Stimulated activated CD8-positive, alpha-beta memory T cell treated with anti-CD3 and anti-CD28 coated beads, Interleukin-15, amount 100 ng/mL, for 4 hours (primary cell): ENCODE measurements around the gene DYNC1LI2.
"Not testable (repeated sequence)": the region's sequence is repeated elsewhere in the genome, so short reads cannot be mapped to it uniquely, and the experiment has no call there.

ENCODE experiments used
- DNase-seq, 2 donors: peaks; one replicate each; pipeline ENCODE4 v3.0.0-alpha.2; 2020; ENCODE audit warnings: low read depth in 2 of 2

DYNC1LI2 gene

DNA sequence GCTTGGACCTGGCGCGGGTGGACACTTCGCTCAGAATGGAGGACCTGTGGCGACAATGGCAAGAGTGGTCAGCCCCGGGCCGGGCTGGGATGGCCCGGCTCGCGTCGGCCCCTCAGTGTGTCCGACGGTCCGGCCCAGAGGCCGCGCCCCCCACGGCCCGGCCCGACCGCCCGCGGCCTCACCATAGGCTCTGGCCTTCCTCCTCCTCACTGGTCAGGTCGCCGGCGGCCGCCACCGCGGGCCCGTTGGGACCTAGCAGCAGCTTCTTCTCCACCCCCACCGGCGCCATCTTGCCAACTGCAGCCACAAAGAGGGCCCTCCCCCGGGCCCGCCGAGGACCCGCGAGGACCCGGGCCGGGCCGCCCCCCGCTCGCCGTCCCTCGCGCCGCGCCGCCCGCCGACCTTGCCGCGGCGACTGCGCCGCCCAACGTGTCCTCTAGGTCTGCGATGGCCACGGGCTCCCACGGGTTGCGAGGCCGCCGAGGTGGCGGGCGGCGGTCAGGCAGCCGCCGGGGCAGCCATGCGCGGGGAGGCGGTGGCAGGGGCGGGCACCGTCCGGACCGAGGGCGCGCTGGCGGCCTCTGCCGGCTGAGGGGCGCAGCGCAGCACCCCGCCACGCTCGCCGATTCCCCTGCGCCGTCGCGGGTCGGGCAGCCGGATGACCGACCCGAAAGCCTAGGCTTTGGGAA, at the start of gene DYNC1LI2:
Gene DYNC1LI2 (minus strand): TSS at position 307 of the 689 bp plus-strand sequence. CDS start 18 bp downstream, at position 289.
- peak; percentile 57 to 65 for DNase-seq

DNA sequence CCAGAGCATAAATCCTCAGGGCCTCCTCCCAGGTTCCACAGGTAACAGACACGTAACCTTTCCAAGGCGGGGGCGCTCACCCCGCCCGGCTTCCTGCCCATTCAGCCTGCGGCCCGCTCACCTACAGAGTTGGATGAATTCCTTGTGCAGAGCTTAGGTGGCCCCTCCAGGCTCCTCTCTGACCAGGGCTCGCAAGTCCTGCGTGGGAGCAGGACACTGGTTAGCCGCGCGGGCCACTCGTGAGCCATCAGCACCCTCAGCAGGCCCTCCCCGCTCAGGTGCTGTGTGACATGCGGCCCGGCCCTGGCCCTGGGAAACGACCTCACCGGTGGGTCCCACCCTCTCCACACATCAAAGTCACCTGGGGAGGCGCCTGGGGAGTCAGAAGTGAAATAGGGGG, 49.4 kb upstream of the DYNC1LI2 start:
- DNase-seq = no peak

DNA sequence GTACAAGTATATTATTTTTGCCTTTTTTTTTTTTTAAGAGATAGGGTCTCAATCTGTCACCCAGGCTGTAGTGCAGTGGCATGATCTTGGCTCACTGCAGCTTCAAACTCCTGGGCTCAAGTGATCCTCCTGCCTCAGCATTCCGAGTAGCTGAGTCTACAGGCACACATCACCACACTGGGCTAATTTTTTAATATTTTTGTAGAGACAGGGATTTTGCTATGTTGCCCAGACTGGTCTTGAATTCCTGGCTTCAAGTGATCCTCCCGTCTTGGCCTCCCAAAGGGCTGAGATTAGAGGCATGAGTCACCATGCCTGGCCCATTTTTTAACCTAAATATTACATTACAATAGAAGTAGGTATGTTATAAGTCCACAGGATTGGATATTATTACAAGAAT, 46.8 kb upstream of the DYNC1LI2 start:
- DNase-seq = no peak

DNA sequence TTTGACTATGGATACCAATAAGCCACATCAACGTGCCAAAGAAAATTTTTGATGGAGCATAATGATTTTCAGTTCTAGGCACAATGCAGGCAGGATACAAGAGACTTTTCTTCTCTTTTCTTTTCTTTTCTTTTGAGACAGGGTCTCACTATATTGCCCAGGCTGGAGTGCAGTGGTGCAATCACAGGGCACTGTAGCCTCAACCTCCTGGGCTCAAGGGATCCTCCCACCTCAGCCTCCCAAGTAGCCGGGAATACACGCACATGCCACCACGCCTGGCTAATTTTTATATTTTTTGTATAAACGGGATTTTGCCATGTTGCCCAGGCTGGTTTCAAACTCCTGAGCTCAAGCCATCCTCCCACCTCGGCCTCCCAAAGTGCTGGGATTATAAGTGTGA, 42.6 kb upstream of the DYNC1LI2 start:
- not testable (repeated sequence) for DNase-seq

DNA sequence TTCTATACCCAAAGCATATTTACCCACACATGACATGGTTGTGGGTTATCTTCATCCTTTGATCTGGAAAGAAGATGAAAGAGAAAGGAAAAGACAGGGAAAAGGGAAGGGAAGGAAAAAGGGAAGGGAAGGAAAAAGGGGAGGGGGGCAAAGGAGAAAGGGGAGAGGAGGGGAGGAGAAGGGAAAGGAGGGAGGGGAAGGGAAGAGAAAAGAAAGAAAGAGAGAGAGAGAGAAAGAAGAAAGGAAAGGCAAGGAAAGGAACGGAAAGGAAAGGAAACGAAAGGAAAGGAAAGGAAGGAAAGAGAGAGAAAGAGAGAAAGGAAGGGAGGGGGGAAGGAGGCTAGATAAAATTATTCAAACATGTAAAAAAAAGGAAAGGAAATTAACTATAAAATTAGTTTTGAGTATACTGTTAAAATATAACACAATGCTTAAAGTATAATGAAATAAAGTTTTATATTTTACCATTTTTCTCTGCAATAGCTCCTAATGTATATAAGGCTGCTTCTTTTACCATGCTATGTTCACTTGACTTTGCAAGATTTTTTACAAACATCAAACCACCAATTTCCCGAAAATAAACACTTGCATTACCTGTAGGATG, 38.8 kb upstream of the DYNC1LI2 start:
- DNase-seq = no peak

DNA sequence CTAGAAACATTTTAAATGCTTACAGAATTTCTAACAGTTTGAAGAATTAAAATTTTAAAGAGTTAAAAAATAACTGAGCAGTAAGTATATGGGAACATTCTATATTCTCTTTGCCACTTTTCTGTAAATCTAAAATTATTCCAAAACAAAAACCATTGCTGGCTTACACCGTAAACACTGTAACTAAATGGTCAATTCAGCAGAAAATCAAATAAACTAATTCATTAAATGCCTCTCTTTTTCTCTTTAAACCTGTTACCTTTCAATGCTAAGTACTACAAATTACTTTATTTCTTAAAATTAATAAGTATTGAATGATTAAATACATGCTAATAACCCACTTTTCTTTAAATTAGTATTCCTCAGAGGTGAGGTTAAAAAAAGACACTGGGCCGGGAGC, 36.0 kb upstream of the DYNC1LI2 start:
- DNase-seq = no peak

DNA sequence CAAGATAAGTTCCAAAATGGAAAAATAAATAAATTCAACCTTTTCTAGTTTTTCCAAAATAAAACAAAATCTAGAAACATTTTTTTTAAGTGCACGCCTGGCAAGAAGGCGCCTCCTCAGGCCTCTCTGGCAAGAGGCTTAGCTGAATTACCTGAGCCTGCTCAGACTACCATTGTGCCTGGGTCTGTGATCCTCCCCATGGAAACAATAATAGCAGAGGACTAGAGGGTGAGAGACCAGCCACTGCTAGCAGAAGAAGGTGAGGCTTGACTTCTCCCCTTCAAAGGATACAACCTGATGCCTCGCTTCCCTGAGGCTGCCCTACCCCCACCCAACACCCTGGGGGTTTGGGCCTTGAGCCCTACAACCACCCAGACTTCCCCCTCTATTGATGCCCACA, 35.1 kb upstream of the DYNC1LI2 start:
- DNase-seq = no peak

DNA sequence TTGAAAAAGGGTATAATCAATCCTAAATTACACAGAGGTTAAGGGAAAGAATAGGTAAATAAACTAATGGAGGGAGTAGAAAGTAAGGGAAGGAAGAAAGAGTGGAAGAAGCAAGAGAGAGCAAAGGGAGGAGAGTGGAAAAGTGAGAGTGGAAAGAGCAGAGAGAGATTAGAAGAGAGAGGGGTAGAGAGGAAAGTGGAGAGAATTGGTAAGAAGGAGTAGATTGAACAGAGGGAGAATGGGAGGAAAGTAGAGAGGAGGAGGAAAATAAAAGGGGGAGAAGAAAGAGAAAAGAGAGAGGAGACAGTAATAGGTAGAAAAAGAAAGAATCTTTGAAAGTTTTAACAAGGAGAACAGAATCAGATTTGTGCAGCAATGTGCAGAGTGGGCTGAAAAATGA, 25.0 kb upstream of the DYNC1LI2 start:
- DNase-seq = no peak

DNA sequence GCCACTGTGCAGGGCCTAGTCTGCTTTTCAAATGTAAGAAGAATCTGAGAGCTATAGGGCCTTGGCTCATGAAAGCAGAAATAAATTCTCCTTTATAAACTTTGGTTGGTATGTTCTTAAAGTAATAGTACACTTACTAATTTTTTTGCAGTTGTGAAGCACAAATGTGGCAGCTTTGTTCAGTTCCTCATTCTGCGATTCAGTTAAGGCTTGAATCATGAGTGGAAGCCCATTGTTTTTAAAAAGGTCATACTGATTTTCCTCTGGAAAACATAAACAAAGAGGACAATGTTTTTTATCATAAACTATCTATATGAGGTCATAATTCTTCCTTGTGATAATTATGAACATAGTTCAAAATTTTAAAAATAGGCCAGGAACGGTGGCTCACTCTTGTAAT, 23.6 kb upstream of the DYNC1LI2 start:
- no peak for DNase-seq

DNA sequence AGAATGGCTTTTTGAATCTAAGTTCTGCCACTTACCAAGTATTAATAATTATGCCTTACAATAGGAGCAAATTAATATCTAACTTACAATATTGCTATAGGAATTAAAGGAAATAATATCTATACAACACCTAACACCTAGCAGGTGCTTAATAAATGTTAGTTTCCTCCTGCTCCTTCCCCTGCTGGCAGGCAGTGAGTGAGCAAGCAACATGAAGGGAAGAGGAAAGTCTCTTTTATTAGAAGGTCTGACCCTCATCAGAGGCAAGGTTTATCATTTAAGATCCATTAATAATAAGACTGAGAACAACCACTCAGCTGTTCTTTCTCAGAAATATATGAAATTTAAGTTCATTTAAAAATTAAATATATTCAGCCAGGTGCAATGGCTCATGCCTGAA, 6.7 kb upstream of the DYNC1LI2 start:
- no peak for DNase-seq

DNA sequence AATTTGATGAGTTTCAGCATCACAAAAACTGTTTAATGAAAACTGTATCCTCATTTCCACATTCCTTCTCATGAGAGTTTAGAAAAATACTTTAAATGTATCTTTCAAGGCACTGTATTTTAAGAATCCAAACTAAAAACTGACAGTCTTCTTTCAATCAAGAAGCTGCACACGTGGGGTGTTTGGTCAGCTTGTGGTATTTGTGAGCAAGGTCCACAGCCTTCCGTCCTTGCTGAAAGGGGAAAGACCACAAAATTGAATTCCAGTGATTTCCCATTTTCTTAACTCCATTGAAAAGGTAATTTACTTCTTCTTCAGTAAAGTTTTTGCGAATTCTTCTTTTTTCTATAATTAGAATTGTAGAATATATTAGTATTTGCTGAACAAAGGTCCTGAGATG, 3.4 kb upstream of the DYNC1LI2 start:
- DNase-seq = no peak

DNA sequence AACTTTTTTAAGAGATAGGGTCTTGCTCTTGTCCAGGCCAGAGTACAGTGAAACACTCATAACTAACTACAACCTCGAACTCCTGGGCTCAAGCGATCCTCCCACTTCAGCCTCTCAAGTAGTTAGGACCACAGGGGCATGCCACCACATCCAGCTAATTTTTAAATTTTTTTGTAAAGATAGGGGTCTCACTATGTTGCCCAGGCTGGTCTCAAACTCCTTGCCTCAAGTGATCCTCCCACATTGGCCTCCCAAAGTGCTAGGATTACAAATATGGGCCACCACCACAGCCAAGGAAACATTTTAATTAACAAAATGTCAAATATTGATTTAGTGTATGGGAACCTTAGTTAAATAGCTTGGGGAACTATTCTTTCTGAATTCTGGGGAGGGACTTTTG, 2.8 kb upstream of the DYNC1LI2 start:
- DNase-seq = no peak

DNA sequence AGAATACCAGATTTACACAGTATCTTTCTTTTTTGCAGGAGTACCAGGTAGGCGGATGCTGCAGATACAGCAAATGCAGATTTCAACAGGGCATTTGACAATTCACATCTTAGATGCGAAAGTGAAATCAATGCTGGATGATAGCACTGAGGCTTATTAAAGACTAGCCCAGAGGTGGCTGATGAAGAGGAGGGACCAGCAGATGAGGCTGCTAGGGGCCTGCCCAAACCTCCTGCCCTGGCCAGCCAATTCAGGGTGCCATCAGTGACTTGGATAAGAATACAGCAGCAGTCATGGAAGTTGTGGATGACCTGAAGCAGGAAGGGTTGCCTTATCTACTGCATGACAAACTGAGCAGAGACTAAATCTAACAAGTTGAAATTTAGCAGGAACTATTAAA, 1.5 kb upstream of the DYNC1LI2 start:
- DNase-seq = no peak

DNA sequence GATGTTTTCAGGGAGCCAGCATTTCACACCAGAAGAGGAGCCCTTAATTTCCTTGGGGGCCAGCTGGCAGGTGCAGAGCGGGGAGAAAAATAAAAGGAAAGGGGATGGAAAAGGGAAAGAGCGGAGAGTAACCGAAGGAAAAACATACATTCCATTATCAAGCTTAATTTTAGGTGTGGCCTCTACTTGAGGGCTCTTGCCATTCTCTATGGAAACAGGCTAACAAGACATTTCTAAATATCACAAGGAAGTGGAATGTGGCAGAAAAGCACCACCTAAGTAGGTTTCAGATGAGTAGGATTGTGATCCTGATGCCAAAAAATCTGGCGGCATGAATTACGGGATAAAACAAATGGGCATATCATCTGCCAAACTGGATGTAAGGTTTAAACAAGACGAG, 970 bp upstream of the DYNC1LI2 start:
- DNase-seq = no peak

DNA sequence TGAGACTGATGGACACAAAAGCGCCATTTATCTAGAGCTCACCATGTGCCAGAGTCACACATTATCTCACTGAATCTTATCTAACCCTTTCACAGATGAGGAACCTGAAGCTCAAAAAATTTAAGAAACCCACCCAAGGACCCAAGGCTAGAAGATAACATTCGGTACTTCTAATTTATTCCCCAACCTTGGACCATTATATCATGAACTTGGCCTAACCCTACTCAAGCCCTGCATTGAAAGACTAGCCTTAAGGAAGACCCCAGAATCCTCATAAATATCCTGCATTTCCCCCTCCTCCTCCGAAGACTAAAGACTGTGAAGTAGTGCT, 548 bp upstream of the DYNC1LI2 start:
- no peak for DNase-seq

DNA sequence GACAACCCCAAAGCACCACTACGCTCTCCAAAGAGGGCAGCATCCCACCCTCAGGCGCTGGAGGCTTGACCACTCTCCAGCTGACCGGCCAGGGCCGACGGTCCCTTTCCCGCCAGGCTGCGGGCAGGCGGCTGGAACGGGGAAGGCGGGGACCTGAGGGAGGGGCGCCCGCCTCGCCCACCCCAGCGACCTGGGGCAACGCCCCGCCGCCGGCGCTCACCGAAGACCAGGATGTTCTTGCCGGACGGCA, 431 bp downstream of the DYNC1LI2 start:
- no peak for DNase-seq

DNA sequence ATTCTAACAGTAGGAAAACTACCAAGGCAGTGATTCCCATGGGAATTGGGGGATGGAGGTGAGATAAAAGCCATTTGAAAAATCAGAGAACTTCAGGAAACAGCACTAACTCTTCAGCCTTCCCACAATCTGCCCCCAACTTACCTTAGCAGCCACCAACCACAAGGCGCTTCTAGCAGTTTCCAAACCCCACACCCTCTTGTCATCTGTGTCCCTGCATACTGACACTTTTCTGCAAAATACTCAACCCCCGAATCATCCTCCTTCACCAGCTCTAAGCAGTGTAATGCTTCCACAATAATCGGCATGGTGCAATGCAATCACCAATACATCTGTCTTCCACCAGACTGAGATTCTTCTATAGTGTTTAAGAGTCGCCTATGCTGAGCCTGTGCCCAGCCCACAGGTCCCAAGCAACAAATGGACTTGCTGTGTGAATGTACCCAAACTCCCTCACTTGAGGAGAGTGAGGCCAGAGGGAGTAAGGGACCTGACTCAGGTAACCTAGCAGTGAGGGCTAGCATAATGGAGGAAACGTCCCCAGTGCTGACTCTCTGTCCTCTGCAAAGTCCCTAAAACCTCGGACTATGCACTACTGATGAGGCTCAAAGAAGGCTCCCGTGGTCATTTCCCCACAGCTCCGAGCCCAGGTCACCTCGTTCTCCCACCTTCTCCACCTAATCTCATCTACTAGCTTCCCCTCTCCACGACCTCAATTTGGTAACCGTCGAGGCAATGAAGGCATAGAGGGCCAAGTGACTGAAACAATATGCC, 943 bp downstream of the DYNC1LI2 start:
- no peak for DNase-seq

DNA sequence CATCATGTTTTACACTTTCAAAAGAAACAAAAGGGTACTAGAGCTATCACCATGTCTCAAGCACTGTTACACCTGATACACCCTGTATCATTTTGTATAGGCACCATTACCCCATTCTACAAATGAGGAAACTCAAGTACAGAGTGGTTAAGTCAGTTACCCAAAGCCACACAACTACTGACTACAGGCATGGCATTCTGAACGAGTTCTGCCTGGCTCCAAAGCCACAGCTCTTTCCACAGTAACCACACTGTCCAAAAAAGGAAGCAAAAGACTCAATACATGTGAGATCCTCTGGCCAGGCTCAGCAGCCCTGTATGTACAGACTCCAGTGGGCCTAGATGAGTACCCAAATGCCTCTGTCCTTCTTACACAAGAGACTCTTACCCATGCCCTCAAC, 4.7 kb downstream of the DYNC1LI2 start:
- DNase-seq = no peak

DNA sequence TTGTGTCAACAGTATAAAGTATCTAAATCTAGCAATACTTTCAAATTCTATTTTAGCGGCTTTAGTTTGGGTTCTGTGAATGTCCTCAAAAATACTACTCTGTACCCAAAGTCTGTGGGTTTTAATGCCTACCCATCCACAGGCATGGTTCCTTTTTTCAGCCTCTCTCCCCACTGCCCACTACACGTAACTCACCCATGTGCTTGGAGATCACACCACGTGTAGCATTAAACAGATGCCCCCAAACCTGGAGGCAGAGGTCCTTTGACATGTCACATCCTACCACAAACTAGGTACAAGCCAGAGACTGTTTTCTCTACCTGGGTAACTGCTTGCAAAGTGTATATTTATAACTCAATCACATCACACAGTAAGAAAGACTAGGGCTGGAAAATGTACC, 5.4 kb downstream of the DYNC1LI2 start:
- DNase-seq = no peak

DNA sequence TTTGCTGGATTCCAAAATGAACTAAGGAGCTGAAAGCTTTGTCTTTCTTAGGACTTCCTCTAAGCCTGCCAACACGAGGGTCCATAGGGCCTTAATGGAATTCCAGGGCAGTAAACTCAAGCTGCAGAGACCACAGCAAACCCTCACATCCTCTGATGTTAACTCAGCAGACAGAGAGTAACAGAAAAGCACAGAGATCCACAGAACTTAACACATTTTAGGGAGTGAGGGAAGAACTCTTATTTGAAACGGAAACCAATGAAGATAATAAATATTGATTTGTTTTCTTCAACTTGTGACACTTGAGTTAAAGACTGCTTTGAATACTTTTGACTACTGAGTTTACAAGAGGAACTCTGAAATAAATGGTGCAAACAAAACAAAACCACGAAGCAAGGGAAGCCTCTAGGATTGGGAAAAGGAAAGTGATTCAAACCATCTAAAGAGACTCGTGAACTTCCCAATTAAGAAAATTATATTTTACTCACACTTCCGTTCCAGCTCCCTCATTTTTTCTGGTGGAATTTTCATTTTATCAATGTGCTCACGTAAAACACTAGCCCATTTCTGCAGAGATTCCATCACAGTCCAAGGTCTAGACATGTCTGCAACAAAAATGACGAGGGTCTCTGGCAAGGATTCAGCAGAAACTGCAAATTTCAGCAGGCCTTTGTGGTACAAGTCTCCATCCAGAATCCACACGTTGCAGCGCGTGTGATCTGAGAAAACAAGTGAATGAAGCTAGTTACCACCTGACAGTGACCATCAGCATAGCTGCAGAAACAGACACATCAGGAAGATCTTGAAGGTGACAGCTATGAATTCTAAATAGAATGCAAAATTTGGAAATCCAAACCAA, 9.2 kb downstream of the DYNC1LI2 start:
- DNase-seq = no peak

DNA sequence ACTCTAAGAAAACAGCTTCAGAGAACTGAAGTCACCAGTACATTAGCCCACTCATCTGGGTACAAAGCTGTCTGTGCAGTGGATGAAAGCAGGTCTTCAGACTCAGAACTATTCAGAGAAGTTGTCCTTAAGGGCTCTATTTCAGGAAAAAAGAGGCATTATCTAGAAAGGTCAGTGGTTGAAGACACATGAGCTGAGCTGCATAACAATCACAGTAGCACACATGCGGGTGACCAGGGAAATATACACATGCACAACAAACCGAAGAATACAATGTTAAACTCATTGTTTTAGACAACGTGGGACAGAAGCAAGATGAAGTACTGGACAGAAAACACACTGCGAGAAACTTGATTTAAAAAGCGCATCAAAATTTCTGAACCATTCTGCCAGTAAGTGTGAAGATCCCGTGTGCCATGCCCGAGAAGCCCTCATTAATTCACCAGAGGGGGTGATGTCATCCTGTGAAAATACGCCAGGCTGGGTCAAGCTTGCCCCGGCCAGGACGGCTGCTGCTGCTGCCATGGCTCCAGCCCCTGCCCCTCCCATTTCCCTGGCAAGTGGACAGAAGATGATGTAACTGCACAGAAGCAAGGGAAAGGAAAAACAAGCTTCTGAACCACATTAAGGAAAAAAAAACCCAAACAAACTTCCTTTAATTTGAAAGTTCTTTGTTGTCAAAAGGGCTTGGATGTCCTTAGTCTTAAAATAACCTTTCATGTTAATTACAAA, 10.1 kb downstream of the DYNC1LI2 start:
- no peak for DNase-seq

DNA sequence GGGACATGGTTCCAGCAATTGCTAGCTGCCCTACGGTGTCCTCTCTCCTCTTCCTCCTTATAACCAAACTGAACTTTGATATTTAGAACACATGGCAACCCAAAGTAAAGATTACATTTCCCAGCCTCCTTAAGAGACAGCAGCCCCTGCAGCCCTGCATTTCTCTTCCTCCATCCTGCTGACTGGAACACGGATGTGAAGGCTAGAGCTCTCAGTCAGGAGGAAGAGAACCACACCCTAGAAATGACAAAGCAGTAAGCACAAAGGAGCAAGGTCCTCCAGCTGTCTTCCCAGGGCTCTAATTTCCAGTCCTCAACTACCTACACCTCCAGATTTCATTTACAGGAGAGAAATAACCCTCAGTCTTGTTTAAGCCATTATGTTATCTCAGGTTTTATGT, 10.9 kb downstream of the DYNC1LI2 start:
- no peak for DNase-seq
